ENCODE results near the gene SLC6A11. TPM values are rescaled to one million over a fixed set of nuclear protein-coding genes. Genes with fewer than 3 reads are reported as not detected.

SLC6A11 gene
- total RNA-seq, 1 experiment from 2014 or later, result not detected

GRCh38 chr3:10814623-10815022 lies 1.4 kb upstream of the SLC6A11 start:
- Mint-ChIP-seq H3K4me1 (ENCODE audit: low read depth, unreplicated experiment) (no peaks in the 10 kb centered on the region), H3K36me3 (ENCODE audit: insufficient read depth, unreplicated experiment) (no peaks in the 10 kb centered on the region), H3K9me3 (ENCODE audit: low read depth, unreplicated experiment) (no peaks in the 10 kb centered on the region), H3K27ac (ENCODE audit: unreplicated experiment) (no peak overlapping the region), H3K27me3 (ENCODE audit: unreplicated experiment) (peaks cover 59% of the 10 kb centered on the region), H3K4me3 (ENCODE audit: low read depth, unreplicated experiment) (no peak overlapping the region)
- DNase-seq, result no peak
- no peak for TF ChIP-seq CTCF (IDR thresholded peaks at IDR 0.05; ENCODE audit: unreplicated experiment)
- CTCF ChIA-PET, result no interaction called here
- BruUV-seq (replicated peaks), result no TSS peak
- intact Hi-C loops (cut with micrococcal nuclease; ENCODE audit: unreplicated experiment), result no loop called here

GRCh38 chr3:10815487-10815886 lies 541 bp upstream of the SLC6A11 start:
- Mint-ChIP-seq H3K4me3 (ENCODE audit: low read depth, unreplicated experiment) (no peak overlapping the region), H3K9me3 (ENCODE audit: low read depth, unreplicated experiment) (no peaks in the 10 kb centered on the region), H3K36me3 (ENCODE audit: insufficient read depth, unreplicated experiment) (no peaks in the 10 kb centered on the region), H3K27ac (ENCODE audit: unreplicated experiment) (no peak overlapping the region), H3K27me3 (ENCODE audit: unreplicated experiment) (peaks cover 59% of the 10 kb centered on the region), H3K4me1 (ENCODE audit: low read depth, unreplicated experiment) (no peaks in the 10 kb centered on the region)
- BruUV-seq (replicated peaks), result no TSS peak
- CTCF ChIA-PET, result no interaction called here
- intact Hi-C loops (cut with micrococcal nuclease; ENCODE audit: unreplicated experiment), result no loop called here
- no peak for TF ChIP-seq CTCF (IDR thresholded peaks at IDR 0.05; ENCODE audit: unreplicated experiment)
- DNase-seq, result no peak

- intact Hi-C loops (cut with micrococcal nuclease; ENCODE audit: unreplicated experiment), result no loop called here
- Mint-ChIP-seq H3K4me3 (ENCODE audit: low read depth, unreplicated experiment) (no peak overlapping the region), H3K4me1 (ENCODE audit: low read depth, unreplicated experiment) (no peaks in the 10 kb centered on the region), H3K9me3 (ENCODE audit: low read depth, unreplicated experiment) (no peaks in the 10 kb centered on the region), H3K27ac (ENCODE audit: unreplicated experiment) (no peak overlapping the region), H3K27me3 (ENCODE audit: unreplicated experiment) (peaks cover 60% of the 10 kb centered on the region), H3K36me3 (ENCODE audit: insufficient read depth, unreplicated experiment) (no peaks in the 10 kb centered on the region)
- TF ChIP-seq CTCF (IDR thresholded peaks at IDR 0.05; ENCODE audit: unreplicated experiment), result no peak
- BruUV-seq (replicated peaks), result no TSS peak
- DNase-seq, result no peak
- CTCF ChIA-PET, result no interaction called here
Observed at GRCh38 chr3:10816863-10817253, 830 bp downstream of the SLC6A11 start.

- Mint-ChIP-seq H3K27me3 (ENCODE audit: unreplicated experiment) (peaks cover 66% of the 10 kb centered on the region), H3K4me3 (ENCODE audit: low read depth, unreplicated experiment) (no peak overlapping the region), H3K27ac (ENCODE audit: unreplicated experiment) (no peak overlapping the region), H3K9me3 (ENCODE audit: low read depth, unreplicated experiment) (no peaks in the 10 kb centered on the region), H3K36me3 (ENCODE audit: insufficient read depth, unreplicated experiment) (no peaks in the 10 kb centered on the region), H3K4me1 (ENCODE audit: low read depth, unreplicated experiment) (no peaks in the 10 kb centered on the region)
- no TSS peak for BruUV-seq (replicated peaks)
- TF ChIP-seq CTCF (IDR thresholded peaks at IDR 0.05; ENCODE audit: unreplicated experiment), result no peak
- no peak for DNase-seq
- CTCF ChIA-PET, result no interaction called here
- intact Hi-C loops (cut with micrococcal nuclease; ENCODE audit: unreplicated experiment), result no loop called here
Observed at GRCh38 chr3:10817506-10817905, 1.5 kb downstream of the SLC6A11 start.

GRCh38 chr3:10822055-10822454 lies 6.0 kb downstream of the SLC6A11 start:
- Mint-ChIP-seq H3K27ac (ENCODE audit: unreplicated experiment) (no peak overlapping the region), H3K27me3 (ENCODE audit: unreplicated experiment) (peaks cover 85% of the 10 kb centered on the region), H3K9me3 (ENCODE audit: low read depth, unreplicated experiment) (no peaks in the 10 kb centered on the region), H3K36me3 (ENCODE audit: insufficient read depth, unreplicated experiment) (no peaks in the 10 kb centered on the region), H3K4me1 (ENCODE audit: low read depth, unreplicated experiment) (no peaks in the 10 kb centered on the region), H3K4me3 (ENCODE audit: low read depth, unreplicated experiment) (no peak overlapping the region)
- CTCF ChIA-PET, result no interaction called here
- no peak for DNase-seq
- no TSS peak for BruUV-seq (replicated peaks)
- no peak for TF ChIP-seq CTCF (IDR thresholded peaks at IDR 0.05; ENCODE audit: unreplicated experiment)
- intact Hi-C loops (cut with micrococcal nuclease; ENCODE audit: unreplicated experiment), result no loop called here

All from Calu3 (cell line).